HCT116 (cell line): Measurements from ENCODE around the gene STAT4.

Source experiments
- EGR1 ChIP-seq: IDR thresholded peaks from 2 replicates; pipeline ENCODE4 v1.6.1; 2012; ENCODE audit warnings: low read depth
- SRF ChIP-seq: IDR thresholded peaks from 2 replicates; pipeline ENCODE4 v1.6.1; 2012; ENCODE audit warnings: low read depth

DNA sequence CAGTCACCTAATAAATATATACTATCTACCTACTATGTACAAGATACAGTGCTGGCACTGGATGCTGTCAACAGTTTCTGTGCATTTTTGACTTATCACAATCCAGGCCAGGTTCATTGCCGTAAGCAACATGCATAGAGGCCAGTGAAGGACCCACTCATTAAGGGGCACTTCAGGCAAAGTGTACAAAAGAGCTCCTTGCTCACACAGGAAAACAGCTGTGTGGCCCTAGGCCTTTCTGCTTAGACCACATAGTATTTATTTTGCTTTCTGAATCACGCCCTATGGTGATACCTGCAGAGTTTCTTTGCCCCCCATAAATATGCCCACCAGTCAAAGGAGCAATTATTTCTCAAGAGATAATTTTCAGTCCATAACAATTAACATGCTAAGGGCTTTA is 39.6 kb upstream of the STAT4 start:
- TF ChIP-seq EGR1 (no peak), SRF (no peak)
